GM12878 (cell line): ENCODE measurements around the gene TGM2. TPM values are rescaled to one million over a fixed set of nuclear protein-coding genes. Genes with fewer than 3 reads are reported as not detected.

Source experiments
- E2F4 ChIP-seq: IDR thresholded peaks from 2 replicates; pipeline ENCODE4 v1.6.1; 2012; ENCODE audit warnings: low read depth, low read length, improper control_type of control experiment
- E2F8 ChIP-seq: fragments of 450-650 bp; IDR thresholded peaks from 2 replicates; pipeline ENCODE4 v1.6.1; 2018; ENCODE audit warnings: mild to moderate bottlenecking, low read depth, moderate library complexity; ENCODE audit not compliant: partially characterized antibody
- ELK1 ChIP-seq: IDR thresholded peaks from 2 replicates; pipeline ENCODE4 v1.6.1; 2012; ENCODE audit warnings: low read depth, low read length, improper control_type of control experiment
- polyA plus RNA-seq, 11 experiments: library from polyadenylated mRNA; depleted of rRNA in 4 of 11; unstranded in 6 of 11; stranded (reverse) in 5 of 11; fragments of >200 nt; fragmentation: Nextera tagmentation in 4 of 11; fragmentation: Illumina TruSeq in 1 of 11; extraction: Ambion mirVana in 4 of 11; extraction: Trizol in 1 of 11; gene quantifications; 1 replicate in 1 of 11; 2 replicates in 10 of 11; pipeline versions ENCODE4 v1.2.1 to v1.2.3, GENCODE V29; 2011 to 2016; ENCODE audit warnings: inconsistent platforms in 2 of 11, missing spikeins in 2 of 11, low read depth in 1 of 11
- total RNA-seq, 4 experiments: library from RNA; depleted of rRNA in 3 of 4; stranded (reverse); fragments of >200 nt in 3 of 4; fragmentation: Illumina TruSeq in 1 of 4; extraction: Trizol in 1 of 4; gene quantifications; 2 replicates each; pipeline versions ENCODE4 v1.2.1 to v1.2.3, GENCODE V29; 2013 to 2021
- TF ChIP-seq, protein P1 (sequence below): IDR thresholded peaks from 2 replicates; pipeline ENCODE4 v1.6.1; 2011; ENCODE audit warnings: borderline replicate concordance, low read depth, mild to moderate bottlenecking, moderate library complexity, low read length; ENCODE audit not compliant: insufficient read depth, poor library complexity, severe bottlenecking
- TF ChIP-seq, protein P2 (sequence below): fragments of 450-650 bp; conservative IDR thresholded peaks from 2 replicates; pipeline ENCODE4 v1.6.1; 2017; ENCODE audit warnings: mild to moderate bottlenecking, moderate library complexity

The TGM2 gene
- total and polyA plus RNA-seq, 10 of the 15 experiments (the other 5 are each of a cell fraction or from before 2014, with no cell fraction given), result 0.11 to 1.9 (median 0.51) TPM

GRCh38 chr20:38146156-38146555, 18.9 kb downstream of the TGM2 start (continued):
- TF ChIP-seq ELK1 (no peak), E2F8 (no peak), E2F4 (no peak)
- TF ChIP-seq, protein P1, sequence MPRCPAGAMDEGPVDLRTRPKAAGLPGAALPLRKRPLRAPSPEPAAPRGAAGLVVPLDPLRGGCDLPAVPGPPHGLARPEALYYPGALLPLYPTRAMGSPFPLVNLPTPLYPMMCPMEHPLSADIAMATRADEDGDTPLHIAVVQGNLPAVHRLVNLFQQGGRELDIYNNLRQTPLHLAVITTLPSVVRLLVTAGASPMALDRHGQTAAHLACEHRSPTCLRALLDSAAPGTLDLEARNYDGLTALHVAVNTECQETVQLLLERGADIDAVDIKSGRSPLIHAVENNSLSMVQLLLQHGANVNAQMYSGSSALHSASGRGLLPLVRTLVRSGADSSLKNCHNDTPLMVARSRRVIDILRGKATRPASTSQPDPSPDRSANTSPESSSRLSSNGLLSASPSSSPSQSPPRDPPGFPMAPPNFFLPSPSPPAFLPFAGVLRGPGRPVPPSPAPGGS, result no peak
- TF ChIP-seq, protein P2, sequence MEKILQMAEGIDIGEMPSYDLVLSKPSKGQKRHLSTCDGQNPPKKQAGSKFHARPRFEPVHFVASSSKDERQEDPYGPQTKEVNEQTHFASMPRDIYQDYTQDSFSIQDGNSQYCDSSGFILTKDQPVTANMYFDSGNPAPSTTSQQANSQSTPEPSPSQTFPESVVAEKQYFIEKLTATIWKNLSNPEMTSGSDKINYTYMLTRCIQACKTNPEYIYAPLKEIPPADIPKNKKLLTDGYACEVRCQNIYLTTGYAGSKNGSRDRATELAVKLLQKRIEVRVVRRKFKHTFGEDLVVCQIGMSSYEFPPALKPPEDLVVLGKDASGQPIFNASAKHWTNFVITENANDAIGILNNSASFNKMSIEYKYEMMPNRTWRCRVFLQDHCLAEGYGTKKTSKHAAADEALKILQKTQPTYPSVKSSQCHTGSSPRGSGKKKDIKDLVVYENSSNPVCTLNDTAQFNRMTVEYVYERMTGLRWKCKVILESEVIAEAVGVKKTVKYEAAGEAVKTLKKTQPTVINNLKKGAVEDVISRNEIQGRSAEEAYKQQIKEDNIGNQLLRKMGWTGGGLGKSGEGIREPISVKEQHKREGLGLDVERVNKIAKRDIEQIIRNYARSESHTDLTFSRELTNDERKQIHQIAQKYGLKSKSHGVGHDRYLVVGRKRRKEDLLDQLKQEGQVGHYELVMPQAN, result no peak
